Liver (tissue), 3 donors: ENCODE data around the gene BMP6.

Experiments used
- ATF3 ChIP-seq: IDR thresholded peaks from 2 replicates; pipeline ENCODE4 v1.6.1; 2016; ENCODE audit warnings: antibody characterized with exemption
- CTCF ChIP-seq: fragments of 150-350 bp; IDR thresholded peaks from 2 replicates; pipeline ENCODE4 v1.5.1; 2017; ENCODE audit warnings: improper control_type of control experiment, low read depth, low read length; ENCODE audit not compliant: missing input control
- EGR1 ChIP-seq, 2 donors: IDR thresholded peaks; 2 replicates each; pipeline ENCODE4 v1.6.1; 2016 to 2018; ENCODE audit warnings: antibody characterized with exemption in 2 of 2, low read depth in 2 of 2
- FOXA1 ChIP-seq: IDR thresholded peaks from 2 replicates; pipeline ENCODE4 v1.6.1; 2016; ENCODE audit warnings: antibody characterized with exemption
- GABPA ChIP-seq, 2 donors: IDR thresholded peaks in 1 of 2; conservative IDR thresholded peaks in 1 of 2; 2 replicates each; pipeline ENCODE4 v1.6.1; 2016; ENCODE audit warnings: antibody characterized with exemption in 2 of 2, mild to moderate bottlenecking in 1 of 2, moderate library complexity in 1 of 2
- HNF4G ChIP-seq: IDR thresholded peaks from 2 replicates; pipeline ENCODE4 v1.6.1; 2016; ENCODE audit warnings: antibody characterized with exemption
- JUND ChIP-seq, 2 donors: IDR thresholded peaks; 2 replicates each; pipeline ENCODE4 v1.6.1; 2016; ENCODE audit warnings: antibody characterized with exemption in 2 of 2
- MAX ChIP-seq: IDR thresholded peaks from 2 replicates; pipeline ENCODE4 v1.6.1; 2016; ENCODE audit warnings: antibody characterized with exemption
- RAD21 ChIP-seq, 2 donors: IDR thresholded peaks; 2 replicates each; pipeline ENCODE4 v1.6.1; 2016; ENCODE audit warnings: antibody characterized with exemption in 2 of 2, mild to moderate bottlenecking in 2 of 2
- REST ChIP-seq: IDR thresholded peaks from 2 replicates; pipeline ENCODE4 v1.6.1; 2016; ENCODE audit warnings: antibody characterized with exemption, mild to moderate bottlenecking
- RXRA ChIP-seq, 2 donors: IDR thresholded peaks; 2 replicates each; pipeline ENCODE4 v1.6.1; 2017 to 2018; ENCODE audit warnings: antibody characterized with exemption in 2 of 2, mild to moderate bottlenecking in 1 of 2
- SP1 ChIP-seq: IDR thresholded peaks from 2 replicates; pipeline ENCODE4 v1.6.1; 2018; ENCODE audit warnings: antibody characterized with exemption, mild to moderate bottlenecking
- TAF1 ChIP-seq: conservative IDR thresholded peaks from 2 replicates; pipeline ENCODE4 v1.6.1; 2016; ENCODE audit warnings: antibody characterized with exemption, mild to moderate bottlenecking
- YY1 ChIP-seq: IDR thresholded peaks from 2 replicates; pipeline ENCODE4 v1.6.1; 2016; ENCODE audit warnings: antibody characterized with exemption, mild to moderate bottlenecking
- donor health status: healthy.
- donor health status: healthy.

- TF ChIP-seq RAD21 (IDR thresholded peaks at IDR 0.05) (no peak), CTCF (no peak), YY1 (no peak), HNF4G (no peak), JUND (IDR thresholded peaks at IDR 0.05) (no peak), EGR1 (IDR thresholded peaks at IDR 0.05; ENCODE audit: low read depth in 2 of 2) (no peak), FOXA1 (no peak), MAX (no peak), ATF3 (no peak), TAF1 (no peak), REST (no peak), SP1 (no peak), GABPA (IDR thresholded peaks at IDR 0.05 in 1 of 2, conservative IDR thresholded peaks at IDR 0.05 in 1 of 2) (no peak), RXRA (IDR thresholded peaks at IDR 0.05) (no peak)
These were observed 79.9 kb downstream of the BMP6 start for GRCh38 chr6:7805850-7806214.
